ENCODE data around the gene NCK2. TPM values are rescaled to one million over a fixed set of nuclear protein-coding genes. Genes with fewer than 3 reads are reported as not detected.

The NCK2 gene
- total RNA-seq, 3 donors from 2014 or later, result 71.6 to 79.1 (median 73.5) TPM

DNA sequence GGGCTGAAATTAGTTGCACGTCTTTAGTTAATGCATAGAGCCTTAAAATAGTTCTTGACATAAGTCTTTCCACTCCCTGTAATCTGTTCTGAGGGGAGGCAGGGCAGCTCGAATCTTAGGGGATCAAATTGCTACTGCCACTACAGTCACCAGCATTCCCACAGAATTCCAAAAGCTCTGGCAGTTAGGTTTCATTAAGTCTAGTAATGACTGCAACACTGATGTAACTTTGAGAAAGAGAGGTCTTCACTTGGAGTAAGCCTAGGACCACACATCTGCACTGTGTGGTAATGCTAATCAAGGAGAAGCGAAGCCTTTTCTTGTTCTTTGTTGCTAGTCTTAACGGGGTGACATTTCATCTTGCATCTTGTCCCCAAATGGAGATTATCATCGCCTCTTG is 19.3 kb upstream of the NCK2 start:
- Mint-ChIP-seq H3K36me3 (ENCODE audit: insufficient read depth) (no peaks in the 10 kb centered on the region), H3K9me3 (peaks cover 11% of the 10 kb centered on the region), H3K4me3 (no peak overlapping the region), H3K27me3 (ENCODE audit: low read depth) (no peaks in the 10 kb centered on the region), H3K4me1 (ENCODE audit: low read depth) (peaks cover 5% of the 10 kb centered on the region)
- ATAC-seq (no peak), DNase-seq (no peak)

DNA sequence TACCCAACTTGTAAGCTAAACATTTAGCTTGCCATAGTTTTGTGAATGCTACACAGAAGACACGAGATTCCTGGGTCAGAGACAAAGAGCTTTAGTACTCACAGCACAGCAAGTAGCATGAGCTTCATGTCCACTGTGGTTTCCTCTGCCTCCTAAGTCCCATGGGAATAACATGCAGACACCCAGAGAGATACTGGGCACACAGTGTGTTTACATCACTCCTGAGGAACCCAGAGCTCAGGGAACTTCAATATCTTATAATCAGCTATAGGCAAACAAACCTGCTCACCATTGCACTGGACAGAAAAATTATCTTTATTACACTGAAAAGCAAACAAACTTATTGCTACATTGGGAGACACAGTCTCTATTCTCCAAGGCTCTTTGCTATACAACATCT is 14.5 kb upstream of the NCK2 start:
- ATAC-seq (no peak), DNase-seq (no peak)
- Mint-ChIP-seq H3K27me3 (ENCODE audit: low read depth) (no peaks in the 10 kb centered on the region), H3K4me3 (no peak overlapping the region), H3K9me3 (peaks cover 11% of the 10 kb centered on the region), H3K36me3 (ENCODE audit: insufficient read depth) (no peaks in the 10 kb centered on the region), H3K4me1 (ENCODE audit: low read depth) (peaks cover 19% of the 10 kb centered on the region)

DNA sequence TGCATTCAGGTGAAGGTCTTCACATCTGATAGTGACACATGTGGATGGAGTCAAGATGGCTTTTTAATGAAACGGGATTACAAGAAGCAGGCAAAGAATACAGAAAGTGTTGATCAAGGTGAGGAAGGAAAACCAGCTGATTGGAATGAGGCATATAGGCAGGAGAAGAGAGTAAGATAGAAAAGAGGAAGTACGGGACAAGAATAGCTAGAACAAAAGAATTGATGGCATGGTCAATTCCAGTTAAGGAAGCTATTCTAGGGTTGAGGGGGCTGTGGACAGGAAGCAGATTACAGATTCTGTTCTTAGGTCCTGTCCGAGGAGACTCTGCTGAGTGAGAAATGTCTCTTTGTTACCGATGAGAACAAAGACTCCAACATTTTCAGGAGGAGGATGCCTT is 13.2 kb upstream of the NCK2 start:
- peaks cover 31% of the 10 kb centered on the region for H3K4me1 Mint-ChIP-seq (ENCODE audit: low read depth)

DNA sequence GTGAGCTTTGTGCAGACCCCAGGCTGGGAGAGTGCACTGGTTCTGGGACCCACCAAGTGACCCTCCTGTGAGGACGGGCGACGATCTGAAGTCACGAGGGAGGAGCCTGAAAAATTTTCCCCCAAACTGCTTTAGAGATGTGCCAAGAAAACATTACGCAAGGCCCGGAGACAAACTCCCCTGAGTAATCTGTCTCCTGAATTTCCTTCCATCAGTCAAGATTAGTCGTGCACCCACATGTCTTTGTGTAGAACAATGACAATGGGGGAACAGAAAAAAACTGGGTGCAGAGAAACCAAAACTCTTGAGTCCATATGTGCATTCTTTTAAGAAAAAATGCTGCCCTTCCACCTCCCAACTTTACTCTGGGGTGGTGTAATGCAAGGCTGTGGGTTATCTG is 12.6 kb upstream of the NCK2 start:
- Mint-ChIP-seq H3K4me3 (no peak overlapping the region), H3K4me1 (ENCODE audit: low read depth) (peaks cover 34% of the 10 kb centered on the region), H3K9me3 (peaks cover 4% of the 10 kb centered on the region), H3K36me3 (ENCODE audit: insufficient read depth) (no peaks in the 10 kb centered on the region), H3K27me3 (ENCODE audit: low read depth) (no peaks in the 10 kb centered on the region)
- ATAC-seq (no peak), DNase-seq (no peak)

More for the DNA sequence above, 13.2 kb upstream of the NCK2 start:
- H3K27me3 Mint-ChIP-seq (ENCODE audit: low read depth), result no peaks in the 10 kb centered on the region
- ATAC-seq, result no peak
- H3K9me3 Mint-ChIP-seq, result peaks cover 10% of the 10 kb centered on the region
- no peaks in the 10 kb centered on the region for H3K36me3 Mint-ChIP-seq (ENCODE audit: insufficient read depth)
- no peak overlapping the region for H3K4me3 Mint-ChIP-seq
- no peak for DNase-seq

DNA sequence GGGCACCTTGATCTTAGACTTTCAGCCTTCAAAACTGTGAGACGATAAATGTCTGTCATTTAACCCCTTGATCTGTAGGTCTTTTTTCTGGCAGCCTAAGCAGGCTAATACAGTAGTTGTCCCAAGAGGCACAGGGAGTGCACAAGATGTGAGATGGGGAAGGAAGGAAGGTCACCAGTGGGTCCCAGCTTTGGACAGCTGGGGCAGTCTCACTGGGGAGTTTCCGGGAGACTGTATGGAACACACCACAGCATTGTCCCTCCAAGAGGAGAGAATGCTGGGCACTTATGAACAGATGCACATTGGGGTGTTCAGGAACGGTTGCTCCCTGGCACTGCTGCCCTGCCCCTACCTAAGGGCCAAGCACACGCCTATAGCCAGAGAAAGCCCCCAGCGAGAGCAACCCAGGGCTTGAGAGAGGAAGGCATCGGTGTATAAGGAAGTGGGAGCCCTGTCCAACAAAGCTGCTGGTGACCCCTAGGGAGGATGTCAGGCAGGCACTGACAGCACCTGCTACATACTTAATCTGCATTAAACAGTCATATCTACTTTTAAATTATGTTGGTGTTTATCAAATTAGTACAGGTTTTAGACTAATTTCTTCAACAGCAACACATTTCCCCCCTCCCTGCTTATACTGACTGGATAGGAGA is 11.6 kb upstream of the NCK2 start:
- no peak overlapping the region for H3K4me3 Mint-ChIP-seq

DNA sequence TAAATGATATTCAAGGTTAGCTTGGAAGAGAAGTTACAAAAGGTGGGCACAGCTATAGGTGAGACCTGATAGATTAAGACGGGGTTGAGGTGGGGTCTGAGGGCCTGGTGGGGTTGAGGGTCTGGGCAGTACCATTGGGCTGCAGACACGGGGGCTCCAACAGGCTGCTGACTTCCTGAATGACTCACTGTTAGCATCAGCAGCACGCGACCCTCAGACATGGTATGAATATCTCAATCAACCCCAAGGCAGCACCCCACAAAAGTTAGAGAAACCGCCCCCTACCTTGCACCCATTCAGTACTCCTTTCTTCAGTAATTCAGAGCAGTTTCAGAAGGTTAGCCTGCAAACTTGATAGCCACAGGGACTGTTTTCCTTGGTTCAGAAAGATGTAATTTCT is 10.8 kb upstream of the NCK2 start:
- DNase-seq (no peak), ATAC-seq (no peak)
- Mint-ChIP-seq H3K27me3 (ENCODE audit: low read depth) (no peaks in the 10 kb centered on the region), H3K36me3 (ENCODE audit: insufficient read depth) (no peaks in the 10 kb centered on the region), H3K4me3 (no peak overlapping the region), H3K9me3 (no peaks in the 10 kb centered on the region), H3K4me1 (ENCODE audit: low read depth) (peaks cover 48% of the 10 kb centered on the region)

More for the DNA sequence above, 11.6 kb upstream of the NCK2 start:
- no peak for DNase-seq
- Mint-ChIP-seq H3K9me3 (no peaks in the 10 kb centered on the region), H3K4me1 (ENCODE audit: low read depth) (peaks cover 40% of the 10 kb centered on the region), H3K27me3 (ENCODE audit: low read depth) (no peaks in the 10 kb centered on the region), H3K36me3 (ENCODE audit: insufficient read depth) (no peaks in the 10 kb centered on the region)
- no peak for ATAC-seq

DNA sequence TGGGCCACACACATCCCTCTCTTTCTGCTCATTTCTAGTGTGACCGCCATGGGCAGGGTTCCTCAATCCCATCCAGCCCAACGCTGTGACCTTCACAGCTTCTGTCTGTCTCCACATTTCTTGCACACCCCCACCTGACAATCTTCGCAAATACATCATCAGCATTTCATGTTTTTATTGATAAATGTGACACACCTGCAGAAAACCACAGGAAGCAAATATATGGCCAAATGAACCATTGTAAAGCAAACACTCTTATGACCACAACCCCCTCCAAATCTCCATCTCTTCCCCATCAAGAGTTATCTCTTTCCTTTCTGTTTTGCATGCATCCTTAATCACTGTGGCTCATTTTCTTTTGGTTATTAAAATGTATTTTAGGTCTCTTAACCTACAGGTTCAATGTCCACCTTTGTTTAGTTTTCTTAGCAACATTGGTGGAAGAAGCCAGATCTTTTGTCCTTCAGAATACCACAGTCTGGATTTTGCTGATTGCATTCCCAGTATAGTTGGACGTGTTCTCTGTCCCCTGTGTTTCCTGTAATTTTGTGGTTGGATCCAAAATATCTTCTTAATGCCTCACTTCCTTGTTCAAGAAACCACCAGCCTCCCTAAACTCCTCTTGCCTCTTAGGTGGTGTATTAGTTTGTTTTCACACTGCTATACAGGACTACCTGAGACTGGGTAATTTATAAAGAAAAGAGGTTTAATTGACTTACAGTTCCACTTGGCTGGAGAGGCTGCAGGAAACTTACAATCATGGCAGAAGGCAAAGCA is 9.8 kb upstream of the NCK2 start:
- ATAC-seq, result no peak
- H3K4me3 Mint-ChIP-seq, result no peak overlapping the region

DNA sequence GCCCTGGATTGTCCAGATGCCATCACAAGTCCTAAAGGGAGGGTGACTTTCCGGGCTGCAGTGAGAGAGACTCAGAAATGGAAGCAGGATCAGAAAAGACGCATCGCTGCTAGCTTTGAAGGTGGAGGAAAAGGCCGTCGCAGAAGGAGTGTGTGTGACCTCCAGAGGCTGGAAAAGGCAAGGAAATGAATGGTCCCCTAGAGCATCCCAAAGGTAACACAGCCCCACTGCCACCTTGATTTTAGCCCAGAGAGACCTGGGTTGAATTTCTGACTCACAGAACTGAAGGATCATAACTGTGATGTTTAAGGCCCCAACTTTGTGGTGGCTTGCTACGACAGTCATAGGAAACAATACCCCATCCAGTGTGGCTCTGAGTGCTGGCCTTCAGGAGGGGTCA is 8.6 kb upstream of the NCK2 start:
- Mint-ChIP-seq H3K4me3 (no peak overlapping the region), H3K9me3 (no peaks in the 10 kb centered on the region), H3K36me3 (ENCODE audit: insufficient read depth) (no peaks in the 10 kb centered on the region), H3K27me3 (ENCODE audit: low read depth) (no peaks in the 10 kb centered on the region), H3K4me1 (ENCODE audit: low read depth) (peaks cover 71% of the 10 kb centered on the region)
- no peak for ATAC-seq
- DNase-seq, result no peak

More for the DNA sequence above, 9.8 kb upstream of the NCK2 start:
- Mint-ChIP-seq H3K36me3 (ENCODE audit: insufficient read depth) (no peaks in the 10 kb centered on the region), H3K4me1 (ENCODE audit: low read depth) (peaks cover 59% of the 10 kb centered on the region), H3K9me3 (no peaks in the 10 kb centered on the region), H3K27me3 (ENCODE audit: low read depth) (no peaks in the 10 kb centered on the region)
- DNase-seq, result no peak

DNA sequence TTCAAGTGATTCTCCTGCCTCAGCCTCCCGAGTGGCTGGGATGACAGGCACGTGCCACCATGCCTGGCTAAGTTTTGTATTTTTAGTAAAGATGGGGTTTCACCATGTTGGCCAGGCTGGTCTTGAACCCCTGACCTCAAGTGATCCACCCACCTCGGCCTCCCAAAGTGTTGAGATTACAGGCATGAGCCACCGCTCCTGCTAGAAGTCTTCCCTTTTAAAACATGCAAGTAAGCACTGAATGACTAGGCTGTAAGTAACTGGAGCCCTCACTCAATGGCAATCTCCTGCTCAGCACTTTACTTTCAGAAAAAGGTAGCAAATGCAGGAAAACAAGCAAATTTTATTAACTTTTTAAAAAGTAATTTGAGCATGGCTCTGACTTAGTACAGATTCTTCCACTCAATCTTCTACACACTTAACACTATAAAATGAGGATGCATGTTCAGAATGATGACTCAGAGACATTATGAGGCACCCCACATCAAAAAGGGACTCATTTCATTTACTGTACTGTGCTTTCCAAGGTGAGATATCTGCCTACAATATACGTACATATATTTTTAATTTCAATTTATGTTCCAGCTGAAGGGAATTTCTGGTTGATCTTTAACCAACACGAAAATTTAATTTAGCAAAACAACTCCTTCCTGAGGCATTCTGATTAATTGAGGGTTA is 6.6 kb upstream of the NCK2 start:
- DNase-seq (no peak), ATAC-seq (peak; percentile 90 to 92)
- Mint-ChIP-seq H3K4me3 (peak overlapping the region; percentile 76), H3K9me3 (peaks cover 3% of the 10 kb centered on the region), H3K36me3 (ENCODE audit: insufficient read depth) (no peaks in the 10 kb centered on the region), H3K27me3 (ENCODE audit: low read depth) (no peaks in the 10 kb centered on the region), H3K4me1 (ENCODE audit: low read depth) (peaks cover 86% of the 10 kb centered on the region)

DNA sequence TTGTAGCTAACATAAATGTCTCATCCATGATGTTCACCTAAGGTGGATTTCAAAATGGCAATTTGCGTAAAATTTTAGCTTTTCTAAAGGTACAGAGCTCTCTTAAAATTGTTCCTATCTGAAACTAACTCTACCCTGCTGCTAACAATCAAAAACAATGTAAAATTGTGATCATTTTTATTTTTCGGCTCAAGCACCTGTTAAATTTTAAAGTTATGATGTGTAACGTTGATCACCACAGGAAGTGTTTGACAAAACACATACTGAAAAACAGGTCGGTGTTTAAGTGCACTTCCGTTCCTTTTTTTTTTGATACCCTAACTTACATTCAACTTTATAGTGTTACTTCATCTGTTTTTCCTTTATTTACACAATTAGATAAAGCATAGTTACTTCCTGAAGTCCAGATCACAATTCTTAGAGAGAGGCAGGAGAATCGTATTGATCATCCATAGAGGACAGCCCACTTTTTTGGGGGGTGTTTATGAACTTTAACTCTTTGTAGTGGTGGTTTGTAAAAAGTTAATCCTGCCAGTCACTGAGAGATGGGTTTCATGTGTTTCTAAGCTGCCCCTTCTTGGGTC is 6.0 kb upstream of the NCK2 start:
- ATAC-seq, result peak; percentile 14 to 37
- Mint-ChIP-seq H3K4me1 (ENCODE audit: low read depth) (peaks cover 88% of the 10 kb centered on the region), H3K27me3 (ENCODE audit: low read depth) (no peaks in the 10 kb centered on the region)

DNA sequence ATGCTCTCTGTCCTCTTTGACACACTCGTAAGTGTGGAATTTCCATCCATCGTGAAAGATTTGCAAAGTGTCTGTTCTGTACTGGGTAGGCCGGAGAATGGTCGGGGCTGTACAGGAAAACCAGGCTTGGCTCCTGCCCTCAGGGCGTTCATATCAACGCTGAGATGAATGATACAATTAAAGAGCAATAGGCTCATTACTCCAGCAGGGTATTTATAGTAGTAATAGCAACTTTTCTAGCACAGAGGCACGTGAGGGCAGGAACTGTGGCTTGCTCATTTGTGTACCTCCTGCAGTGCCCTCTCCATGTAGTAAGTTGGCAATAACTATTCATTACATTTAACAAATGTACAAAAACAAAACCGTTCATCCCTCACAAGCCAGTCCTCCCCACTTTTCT is 5.3 kb upstream of the NCK2 start:
- ATAC-seq (peak; percentile 11 to 13), DNase-seq (no peak)
- no peaks in the 10 kb centered on the region for H3K36me3 Mint-ChIP-seq (ENCODE audit: insufficient read depth)
- H3K9me3 Mint-ChIP-seq, result peaks cover 3% of the 10 kb centered on the region
- H3K4me3 Mint-ChIP-seq, result peak overlapping the region; percentile 76
- H3K27me3 Mint-ChIP-seq (ENCODE audit: low read depth), result no peaks in the 10 kb centered on the region
- H3K4me1 Mint-ChIP-seq (ENCODE audit: low read depth), result peaks cover 90% of the 10 kb centered on the region

More for the DNA sequence above, 6.0 kb upstream of the NCK2 start:
- Mint-ChIP-seq H3K36me3 (ENCODE audit: insufficient read depth) (no peaks in the 10 kb centered on the region), H3K9me3 (peaks cover 3% of the 10 kb centered on the region), H3K4me3 (peak overlapping the region; percentile 76)
- DNase-seq, result no peak

DNA sequence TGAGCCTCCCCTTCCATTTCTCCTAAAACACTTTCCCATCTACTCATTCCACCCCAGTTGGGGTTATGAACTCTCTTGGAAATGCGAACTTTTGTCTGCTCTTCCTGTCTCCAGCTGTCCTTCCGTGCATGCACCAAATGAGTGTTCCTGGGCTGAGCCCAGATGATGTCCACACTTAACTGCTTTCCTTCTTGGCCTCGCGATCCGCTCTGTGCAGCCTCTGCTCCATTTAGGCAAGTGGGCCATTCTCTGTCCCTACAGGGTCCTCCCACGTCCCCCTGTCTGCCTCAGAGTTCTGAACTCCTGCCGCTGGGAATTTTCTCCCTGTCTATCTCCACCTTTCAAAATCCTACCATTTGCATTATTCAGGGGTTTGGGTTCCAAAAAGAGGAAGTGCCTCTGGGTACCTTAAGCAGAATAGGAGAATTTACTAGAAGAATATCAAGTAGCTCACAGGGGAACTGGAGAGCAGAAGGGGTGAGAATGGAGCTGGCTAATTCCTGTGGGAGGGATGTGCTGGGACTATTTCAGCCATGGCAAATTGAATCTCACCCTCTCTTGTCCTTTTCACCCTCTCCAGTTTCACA is 4.7 kb upstream of the NCK2 start:
- DNase-seq (no peak), ATAC-seq (no peak)
- H3K4me1 Mint-ChIP-seq (ENCODE audit: low read depth), result peaks cover 84% of the 10 kb centered on the region
- H3K36me3 Mint-ChIP-seq (ENCODE audit: insufficient read depth), result no peaks in the 10 kb centered on the region
- no peaks in the 10 kb centered on the region for H3K27me3 Mint-ChIP-seq (ENCODE audit: low read depth)
- peak overlapping the region; percentile 76 for H3K4me3 Mint-ChIP-seq
- peaks cover 3% of the 10 kb centered on the region for H3K9me3 Mint-ChIP-seq

DNA sequence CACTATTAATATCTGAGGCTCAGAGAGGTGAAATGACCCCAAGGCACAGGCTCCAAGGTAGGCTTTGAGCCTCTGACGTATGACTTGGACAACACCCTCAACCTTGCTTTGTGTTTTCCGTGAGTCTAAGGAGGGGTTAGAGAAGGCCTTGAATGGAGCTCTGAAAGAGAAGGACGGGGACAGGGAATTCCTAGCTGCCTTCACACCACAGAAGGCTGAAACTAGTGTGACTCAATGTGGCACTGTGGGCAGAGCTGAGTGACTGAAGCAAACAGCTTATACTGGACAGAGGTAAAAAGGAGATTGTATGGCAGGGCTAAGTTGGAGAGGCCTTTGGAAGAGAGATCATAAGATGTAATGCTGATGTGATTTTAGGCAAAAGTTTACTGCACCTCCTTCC is 3.5 kb upstream of the NCK2 start:
- H3K9me3 Mint-ChIP-seq, result peaks cover 3% of the 10 kb centered on the region

DNA sequence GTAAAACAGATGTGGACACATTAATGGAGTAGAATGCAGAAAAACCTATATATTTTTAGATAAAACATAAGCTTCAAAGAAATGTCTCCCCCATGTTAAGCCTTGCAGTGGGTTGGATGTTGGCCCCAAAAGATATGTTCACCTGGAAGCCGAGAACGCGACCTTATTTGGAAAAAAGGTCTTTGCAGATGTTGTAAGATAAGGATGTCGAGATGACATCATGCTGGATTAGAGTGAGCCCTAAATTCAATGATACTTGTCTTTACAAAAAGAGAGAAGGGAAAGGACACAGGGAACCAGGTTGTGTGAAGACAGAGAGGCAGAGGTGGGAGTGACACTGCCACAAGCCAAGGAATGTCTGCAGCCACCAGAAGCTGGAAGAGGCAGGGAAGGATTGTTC is 3.1 kb upstream of the NCK2 start:
- H3K9me3 Mint-ChIP-seq, result peaks cover 3% of the 10 kb centered on the region
- H3K4me3 Mint-ChIP-seq, result peak overlapping the region; percentile 14
- no peaks in the 10 kb centered on the region for H3K27me3 Mint-ChIP-seq (ENCODE audit: low read depth)
- no peak for DNase-seq
- ATAC-seq, result no peak
- H3K36me3 Mint-ChIP-seq (ENCODE audit: insufficient read depth), result peaks cover 6% of the 10 kb centered on the region
- H3K4me1 Mint-ChIP-seq (ENCODE audit: low read depth), result peaks cover 77% of the 10 kb centered on the region

More for the DNA sequence above, 3.5 kb upstream of the NCK2 start:
- no peak for ATAC-seq
- Mint-ChIP-seq H3K36me3 (ENCODE audit: insufficient read depth) (peaks cover 2% of the 10 kb centered on the region), H3K4me3 (no peak overlapping the region), H3K4me1 (ENCODE audit: low read depth) (peaks cover 79% of the 10 kb centered on the region), H3K27me3 (ENCODE audit: low read depth) (no peaks in the 10 kb centered on the region)
- DNase-seq, result no peak

Measured in activated T-cell treated with anti-CD3 and anti-CD28 coated beads, Interleukin-2, amount 50 U/mL, for 4 hours (primary cell).